Measurements from ENCODE around the gene PSMB11. TPM values are rescaled to one million over a fixed set of nuclear protein-coding genes. Genes with fewer than 3 reads are reported as not detected.

PSMB11 gene
- total and polyA plus RNA-seq, 10 donors: 0.03 TPM; not detected in 9

- TF ChIP-seq POLR2AphosphoS5 (IDR thresholded peaks at IDR 0.05): no peak
- TF ChIP-seq CTCF (IDR thresholded peaks at IDR 0.05 in 8 of 11, conservative IDR thresholded peaks at IDR 0.05 in 3 of 11): no peak
- H3K27me3 ChIP-seq (replicated peaks in 1 of 7): no peaks in the 10 kb centered on the region
- peak overlapping the region in 1 of 8 donors; percentile 7 for H3K27ac ChIP-seq
- peaks cover 8 to 85% (median 74%) of the 10 kb centered on the region in 6 donors for H3K36me3 ChIP-seq
- no peak for DNase-seq
- intact Hi-C loops (cut with DNase I; ENCODE audit: low total_unique reads): no loop called here
- no peaks in the 10 kb centered on the region for H3K9me3 ChIP-seq
- WGBS, 5 donors: 81 to 95% (median 94%) methylated on average over 3 of the region's 3 CpGs
- no peak overlapping the region for H3K4me3 ChIP-seq
- H3K4me1 ChIP-seq: peaks cover 19 to 62% (median 41%) of the 10 kb centered on the region in 6 donors
Measured at GRCh38 chr14:23066368-23066767, 24.4 kb downstream of the PSMB11 start.

GRCh38 chr14:23066855-23067744 is 25.1 kb downstream of the PSMB11 start:
- Histone ChIP-seq H3K27ac (no peak overlapping the region), H3K9me3 (no peaks in the 10 kb centered on the region), H3K27me3 (replicated peaks in 1 of 7) (no peaks in the 10 kb centered on the region), H3K4me1 (peaks cover 27 to 67% (median 46%) of the 10 kb centered on the region in 6 donors), H3K4me3 (no peak overlapping the region), H3K36me3 (peaks cover 8 to 82% (median 66%) of the 10 kb centered on the region in 6 donors)
- WGBS, 5 donors: 88 to 93% (median 91%) methylated on average over 22 to 23 of the region's 23 CpGs
- intact Hi-C loops (cut with DNase I; ENCODE audit: low total_unique reads): no loop called here
- DNase-seq: no peak
- TF ChIP-seq POLR2A (IDR thresholded peaks at IDR 0.05): no peak

- H3K4me3 ChIP-seq: no peak overlapping the region
- H3K27ac ChIP-seq: peak overlapping the region in 4 of 8 donors; percentile 22 to 49 (median 28)
- H3K4me1 ChIP-seq: peaks cover 27 to 69% (median 48%) of the 10 kb centered on the region in 6 donors
- intact Hi-C loops (cut with DNase I; ENCODE audit: low total_unique reads): no loop called here
- peaks cover 7 to 82% (median 66%) of the 10 kb centered on the region in 6 donors for H3K36me3 ChIP-seq
- no peak for TF ChIP-seq POLR2A (IDR thresholded peaks at IDR 0.05)
- TF ChIP-seq POLR2AphosphoS5 (IDR thresholded peaks at IDR 0.05): no peak
- no peak for TF ChIP-seq CTCF (IDR thresholded peaks at IDR 0.05 in 8 of 11, conservative IDR thresholded peaks at IDR 0.05 in 3 of 11)
- no peak for DNase-seq
- H3K27me3 ChIP-seq (replicated peaks in 1 of 7): no peaks in the 10 kb centered on the region
- H3K9me3 ChIP-seq: no peaks in the 10 kb centered on the region
- WGBS, 5 donors: 80 to 89% (median 85%) methylated on average over 13 to 14 of the region's 14 CpGs
Measured at GRCh38 chr14:23067847-23068788, 26.1 kb downstream of the PSMB11 start.

GRCh38 chr14:23068789-23069412 is 26.9 kb downstream of the PSMB11 start:
- no peak for DNase-seq
- Histone ChIP-seq H3K4me1 (peaks cover 27 to 70% (median 48%) of the 10 kb centered on the region in 6 donors), H3K4me3 (no peak overlapping the region), H3K27me3 (replicated peaks in 1 of 7) (no peaks in the 10 kb centered on the region), H3K9me3 (no peaks in the 10 kb centered on the region), H3K36me3 (peaks cover 1 to 82% (median 66%) of the 10 kb centered on the region in 6 donors), H3K27ac (peak overlapping the region in 6 of 8 donors; percentile 23 to 85 (median 48))
- WGBS, 5 donors: 28 to 38% (median 33%) methylated on average over 8 of the region's 8 CpGs
- intact Hi-C loops (cut with DNase I; ENCODE audit: low total_unique reads): no loop called here
- TF ChIP-seq POLR2AphosphoS5 (IDR thresholded peaks at IDR 0.05) (peak in 1 of 3 donors; percentile 44), POLR2A (IDR thresholded peaks at IDR 0.05) (no peak), CTCF (IDR thresholded peaks at IDR 0.05 in 8 of 11, conservative IDR thresholded peaks at IDR 0.05 in 3 of 11) (peak; percentile 81 to 98 (median 95))

Measured in spleen (tissue), 11 donors.